Stomach (tissue), 4 donors: Measurements from ENCODE around the gene YIPF4.
"Not testable (repeated sequence)": the region's sequence is repeated elsewhere in the genome, so short reads cannot be mapped to it uniquely, and the experiment has no call there.

Source experiments
- EP300 ChIP-seq: sonication (generic); formaldehyde crosslinking; IDR thresholded peaks from one replicate; pipeline ENCODE4 v1.6.1; 2017; ENCODE audit warnings: antibody characterized with exemption
- POLR2A ChIP-seq, 4 donors: fragments of 450-650 bp; IDR thresholded peaks; one replicate each; pipeline ENCODE4 v1.6.1; 2016; ENCODE audit warnings: antibody characterized with exemption in 4 of 4, control low read depth in 2 of 4, mild to moderate bottlenecking in 1 of 4, moderate library complexity in 1 of 4
- POLR2AphosphoS5 ChIP-seq, 3 donors: sonication (generic); formaldehyde crosslinking; IDR thresholded peaks; one replicate each; pipeline ENCODE4 v1.6.1; 2016; ENCODE audit warnings: antibody characterized with exemption in 3 of 3
- TF ChIP-seq, protein P1 (sequence below), 7 experiments: fragments of 450-650 bp in 4 of 7; fragments of 200-600 bp in 3 of 7; sonication (generic) in 3 of 7; IDR thresholded peaks; one replicate each; pipeline ENCODE4 v1.5.1; 2016 to 2019; ENCODE audit warnings: antibody characterized with exemption in 7 of 7, control low read depth in 2 of 7, mild to moderate bottlenecking in 1 of 7

DNA sequence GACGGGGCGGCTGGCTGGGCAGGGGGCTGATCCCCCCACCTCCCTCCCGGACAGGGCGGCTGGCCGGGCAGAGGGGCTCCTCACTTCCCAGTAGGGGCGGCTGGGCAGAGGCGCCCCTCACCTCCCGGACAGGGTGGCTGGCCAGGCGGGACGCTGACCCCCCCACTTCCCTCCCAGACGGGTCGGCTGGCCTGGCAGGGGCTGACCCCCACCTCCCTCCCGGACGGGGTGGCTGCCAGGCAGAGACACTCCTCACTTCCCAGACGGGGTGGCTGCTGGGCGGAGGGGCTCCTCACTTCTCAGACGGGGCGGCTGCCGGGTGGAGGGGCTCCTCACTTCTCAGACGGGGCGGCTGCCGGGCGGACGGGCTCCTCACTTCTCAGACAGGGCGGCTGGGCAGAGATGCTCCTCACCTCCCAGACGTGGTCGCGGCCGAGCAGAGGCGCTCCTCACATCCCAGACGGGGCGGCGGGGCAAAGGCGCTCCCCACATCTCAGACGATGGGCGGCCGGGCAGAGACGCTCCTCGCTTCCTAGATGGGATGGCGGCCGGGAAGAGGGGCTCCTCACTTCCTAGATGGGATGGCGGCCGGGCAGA is 16.4 kb downstream of the YIPF4 start:
- TF ChIP-seq POLR2AphosphoS5 (IDR thresholded peaks at IDR 0.05); POLR2A (IDR thresholded peaks at IDR 0.05); EP300: not testable (repeated sequence)
- TF ChIP-seq, protein P1, sequence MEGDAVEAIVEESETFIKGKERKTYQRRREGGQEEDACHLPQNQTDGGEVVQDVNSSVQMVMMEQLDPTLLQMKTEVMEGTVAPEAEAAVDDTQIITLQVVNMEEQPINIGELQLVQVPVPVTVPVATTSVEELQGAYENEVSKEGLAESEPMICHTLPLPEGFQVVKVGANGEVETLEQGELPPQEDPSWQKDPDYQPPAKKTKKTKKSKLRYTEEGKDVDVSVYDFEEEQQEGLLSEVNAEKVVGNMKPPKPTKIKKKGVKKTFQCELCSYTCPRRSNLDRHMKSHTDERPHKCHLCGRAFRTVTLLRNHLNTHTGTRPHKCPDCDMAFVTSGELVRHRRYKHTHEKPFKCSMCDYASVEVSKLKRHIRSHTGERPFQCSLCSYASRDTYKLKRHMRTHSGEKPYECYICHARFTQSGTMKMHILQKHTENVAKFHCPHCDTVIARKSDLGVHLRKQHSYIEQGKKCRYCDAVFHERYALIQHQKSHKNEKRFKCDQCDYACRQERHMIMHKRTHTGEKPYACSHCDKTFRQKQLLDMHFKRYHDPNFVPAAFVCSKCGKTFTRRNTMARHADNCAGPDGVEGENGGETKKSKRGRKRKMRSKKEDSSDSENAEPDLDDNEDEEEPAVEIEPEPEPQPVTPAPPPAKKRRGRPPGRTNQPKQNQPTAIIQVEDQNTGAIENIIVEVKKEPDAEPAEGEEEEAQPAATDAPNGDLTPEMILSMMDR (IDR thresholded peaks at IDR 0.05): not testable (repeated sequence)
